ENCODE data around the gene IL18R1. TPM values are rescaled to one million over a fixed set of nuclear protein-coding genes. Genes with fewer than 3 reads are reported as not detected.

The IL18R1 gene
- total and polyA plus RNA-seq, 9 of the 15 experiments (the other 6 are each of a cell fraction or from before 2014, with no cell fraction given): 0.55 to 10.0 (median 2.5) TPM

- TF ChIP-seq HDAC3 (IDR thresholded peaks at IDR 0.05; ENCODE audit: borderline replicate concordance, partially characterized antibody) (no peak), ATF1 (CRISPR knock-in tag; IDR thresholded peaks at IDR 0.05) (no peak), ATF1 (tag; IDR thresholded peaks at IDR 0.05) (no peak), NRF1 (conservative IDR thresholded peaks at IDR 0.05 in 1 of 2, IDR thresholded peaks at IDR 0.05 in 1 of 2) (0 out of 4 replicates have a peak, but pooled peaks of 1 of the 2 experiments have one; percentile 10), HEY1 (CRISPR knock-in tag; IDR thresholded peaks at IDR 0.05; ENCODE audit: borderline replicate concordance) (no peak), ELF1 (tag; IDR thresholded peaks at IDR 0.05) (peak; percentile 57), ZNF589 (CRISPR knock-in tag; IDR thresholded peaks at IDR 0.05; ENCODE audit: low read depth) (peak; percentile 56), ZNF75A (CRISPR knock-in tag; IDR thresholded peaks at IDR 0.05) (0 out of 2 replicates have a peak, but pooled peaks have one; percentile 19), GATA2 (CRISPR knock-in tag; IDR thresholded peaks at IDR 0.05) (peak; percentile 41; the same call in 1 of the 2 replicates), DIDO1 (tag; IDR thresholded peaks at IDR 0.05; ENCODE audit: low read depth) (no peak), NCOA1 (IDR thresholded peaks at IDR 0.05; ENCODE audit: low read depth) (0 out of 2 replicates have a peak, but pooled peaks have one; percentile 36), HDAC6 (IDR thresholded peaks at IDR 0.05; ENCODE audit: low read depth, low read length) (no peak), SRSF1 (IDR thresholded peaks at IDR 0.05; ENCODE audit: low read depth, low read length) (no peak), NFRKB (IDR thresholded peaks at IDR 0.05; ENCODE audit: low read depth) (no peak), CEBPB (tag; IDR thresholded peaks at IDR 0.05) (peak; percentile 95), POLR3G (IDR thresholded peaks at IDR 0.05; ENCODE audit: extremely low read depth, insufficient read length, insufficient replicate concordance) (no peak), ZNF197 (CRISPR knock-in tag; IDR thresholded peaks at IDR 0.05; ENCODE audit: low read depth) (no peak), ATF7 (IDR thresholded peaks at IDR 0.05) (peak; percentile 58; the same call in 1 of the 2 replicates), AFF1 (IDR thresholded peaks at IDR 0.05; ENCODE audit: low read depth in 1 of 2, partially characterized antibody in 2 of 2) (peak; percentile 44 to 65), ZSCAN32 (CRISPR knock-in tag; IDR thresholded peaks at IDR 0.05) (no peak), MAFG (tag; conservative IDR thresholded peaks at IDR 0.05) (peak; percentile 55)
- TF ChIP-seq, protein P1, sequence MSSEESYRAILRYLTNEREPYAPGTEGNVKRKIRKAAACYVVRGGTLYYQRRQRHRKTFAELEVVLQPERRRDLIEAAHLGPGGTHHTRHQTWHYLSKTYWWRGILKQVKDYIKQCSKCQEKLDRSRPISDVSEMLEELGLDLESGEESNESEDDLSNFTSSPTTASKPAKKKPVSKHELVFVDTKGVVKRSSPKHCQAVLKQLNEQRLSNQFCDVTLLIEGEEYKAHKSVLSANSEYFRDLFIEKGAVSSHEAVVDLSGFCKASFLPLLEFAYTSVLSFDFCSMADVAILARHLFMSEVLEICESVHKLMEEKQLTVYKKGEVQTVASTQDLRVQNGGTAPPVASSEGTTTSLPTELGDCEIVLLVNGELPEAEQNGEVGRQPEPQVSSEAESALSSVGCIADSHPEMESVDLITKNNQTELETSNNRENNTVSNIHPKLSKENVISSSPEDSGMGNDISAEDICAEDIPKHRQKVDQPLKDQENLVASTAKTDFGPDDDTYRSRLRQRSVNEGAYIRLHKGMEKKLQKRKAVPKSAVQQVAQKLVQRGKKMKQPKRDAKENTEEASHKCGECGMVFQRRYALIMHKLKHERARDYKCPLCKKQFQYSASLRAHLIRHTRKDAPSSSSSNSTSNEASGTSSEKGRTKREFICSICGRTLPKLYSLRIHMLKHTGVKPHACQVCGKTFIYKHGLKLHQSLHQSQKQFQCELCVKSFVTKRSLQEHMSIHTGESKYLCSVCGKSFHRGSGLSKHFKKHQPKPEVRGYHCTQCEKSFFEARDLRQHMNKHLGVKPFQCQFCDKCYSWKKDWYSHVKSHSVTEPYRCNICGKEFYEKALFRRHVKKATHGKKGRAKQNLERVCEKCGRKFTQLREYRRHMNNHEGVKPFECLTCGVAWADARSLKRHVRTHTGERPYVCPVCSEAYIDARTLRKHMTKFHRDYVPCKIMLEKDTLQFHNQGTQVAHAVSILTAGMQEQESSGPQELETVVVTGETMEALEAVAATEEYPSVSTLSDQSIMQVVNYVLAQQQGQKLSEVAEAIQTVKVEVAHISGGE (CRISPR knock-in tag; IDR thresholded peaks at IDR 0.05): peak in 1 of 3 experiments; percentile 24; a peak in 1 of 6 replicates
These were observed 62.9 kb downstream of the IL18R1 start (continued) for GRCh38 chr2:102418421-102418961.

All from K562 (cell line).